Measurements from ENCODE around the gene CRTC2. TPM values are rescaled to one million over a fixed set of nuclear protein-coding genes. Genes with fewer than 3 reads are reported as not detected.

Gene CRTC2
- total and polyA plus RNA-seq, 2 experiments from 2014 or later = 10.6 to 20.7 TPM

DNA sequence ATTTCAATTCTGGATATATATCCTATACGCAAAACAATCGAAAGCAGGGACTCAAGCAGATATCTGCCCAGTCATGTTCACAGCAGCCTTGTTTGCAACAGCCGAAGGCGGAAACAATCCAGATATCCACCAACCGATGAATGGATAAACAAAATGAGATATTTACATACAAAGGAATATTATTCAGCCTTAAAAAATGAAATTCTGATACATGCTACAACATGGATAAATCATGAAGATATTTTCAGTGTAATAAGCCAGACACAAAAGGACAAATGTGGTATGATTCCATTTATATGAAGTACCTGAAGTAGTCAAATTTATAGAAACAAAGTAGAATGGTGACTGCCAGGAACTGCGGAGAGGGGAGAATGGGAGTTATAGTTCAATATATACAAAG lies 51.3 kb downstream of the CRTC2 start:
- TF ChIP-seq, protein P1, sequence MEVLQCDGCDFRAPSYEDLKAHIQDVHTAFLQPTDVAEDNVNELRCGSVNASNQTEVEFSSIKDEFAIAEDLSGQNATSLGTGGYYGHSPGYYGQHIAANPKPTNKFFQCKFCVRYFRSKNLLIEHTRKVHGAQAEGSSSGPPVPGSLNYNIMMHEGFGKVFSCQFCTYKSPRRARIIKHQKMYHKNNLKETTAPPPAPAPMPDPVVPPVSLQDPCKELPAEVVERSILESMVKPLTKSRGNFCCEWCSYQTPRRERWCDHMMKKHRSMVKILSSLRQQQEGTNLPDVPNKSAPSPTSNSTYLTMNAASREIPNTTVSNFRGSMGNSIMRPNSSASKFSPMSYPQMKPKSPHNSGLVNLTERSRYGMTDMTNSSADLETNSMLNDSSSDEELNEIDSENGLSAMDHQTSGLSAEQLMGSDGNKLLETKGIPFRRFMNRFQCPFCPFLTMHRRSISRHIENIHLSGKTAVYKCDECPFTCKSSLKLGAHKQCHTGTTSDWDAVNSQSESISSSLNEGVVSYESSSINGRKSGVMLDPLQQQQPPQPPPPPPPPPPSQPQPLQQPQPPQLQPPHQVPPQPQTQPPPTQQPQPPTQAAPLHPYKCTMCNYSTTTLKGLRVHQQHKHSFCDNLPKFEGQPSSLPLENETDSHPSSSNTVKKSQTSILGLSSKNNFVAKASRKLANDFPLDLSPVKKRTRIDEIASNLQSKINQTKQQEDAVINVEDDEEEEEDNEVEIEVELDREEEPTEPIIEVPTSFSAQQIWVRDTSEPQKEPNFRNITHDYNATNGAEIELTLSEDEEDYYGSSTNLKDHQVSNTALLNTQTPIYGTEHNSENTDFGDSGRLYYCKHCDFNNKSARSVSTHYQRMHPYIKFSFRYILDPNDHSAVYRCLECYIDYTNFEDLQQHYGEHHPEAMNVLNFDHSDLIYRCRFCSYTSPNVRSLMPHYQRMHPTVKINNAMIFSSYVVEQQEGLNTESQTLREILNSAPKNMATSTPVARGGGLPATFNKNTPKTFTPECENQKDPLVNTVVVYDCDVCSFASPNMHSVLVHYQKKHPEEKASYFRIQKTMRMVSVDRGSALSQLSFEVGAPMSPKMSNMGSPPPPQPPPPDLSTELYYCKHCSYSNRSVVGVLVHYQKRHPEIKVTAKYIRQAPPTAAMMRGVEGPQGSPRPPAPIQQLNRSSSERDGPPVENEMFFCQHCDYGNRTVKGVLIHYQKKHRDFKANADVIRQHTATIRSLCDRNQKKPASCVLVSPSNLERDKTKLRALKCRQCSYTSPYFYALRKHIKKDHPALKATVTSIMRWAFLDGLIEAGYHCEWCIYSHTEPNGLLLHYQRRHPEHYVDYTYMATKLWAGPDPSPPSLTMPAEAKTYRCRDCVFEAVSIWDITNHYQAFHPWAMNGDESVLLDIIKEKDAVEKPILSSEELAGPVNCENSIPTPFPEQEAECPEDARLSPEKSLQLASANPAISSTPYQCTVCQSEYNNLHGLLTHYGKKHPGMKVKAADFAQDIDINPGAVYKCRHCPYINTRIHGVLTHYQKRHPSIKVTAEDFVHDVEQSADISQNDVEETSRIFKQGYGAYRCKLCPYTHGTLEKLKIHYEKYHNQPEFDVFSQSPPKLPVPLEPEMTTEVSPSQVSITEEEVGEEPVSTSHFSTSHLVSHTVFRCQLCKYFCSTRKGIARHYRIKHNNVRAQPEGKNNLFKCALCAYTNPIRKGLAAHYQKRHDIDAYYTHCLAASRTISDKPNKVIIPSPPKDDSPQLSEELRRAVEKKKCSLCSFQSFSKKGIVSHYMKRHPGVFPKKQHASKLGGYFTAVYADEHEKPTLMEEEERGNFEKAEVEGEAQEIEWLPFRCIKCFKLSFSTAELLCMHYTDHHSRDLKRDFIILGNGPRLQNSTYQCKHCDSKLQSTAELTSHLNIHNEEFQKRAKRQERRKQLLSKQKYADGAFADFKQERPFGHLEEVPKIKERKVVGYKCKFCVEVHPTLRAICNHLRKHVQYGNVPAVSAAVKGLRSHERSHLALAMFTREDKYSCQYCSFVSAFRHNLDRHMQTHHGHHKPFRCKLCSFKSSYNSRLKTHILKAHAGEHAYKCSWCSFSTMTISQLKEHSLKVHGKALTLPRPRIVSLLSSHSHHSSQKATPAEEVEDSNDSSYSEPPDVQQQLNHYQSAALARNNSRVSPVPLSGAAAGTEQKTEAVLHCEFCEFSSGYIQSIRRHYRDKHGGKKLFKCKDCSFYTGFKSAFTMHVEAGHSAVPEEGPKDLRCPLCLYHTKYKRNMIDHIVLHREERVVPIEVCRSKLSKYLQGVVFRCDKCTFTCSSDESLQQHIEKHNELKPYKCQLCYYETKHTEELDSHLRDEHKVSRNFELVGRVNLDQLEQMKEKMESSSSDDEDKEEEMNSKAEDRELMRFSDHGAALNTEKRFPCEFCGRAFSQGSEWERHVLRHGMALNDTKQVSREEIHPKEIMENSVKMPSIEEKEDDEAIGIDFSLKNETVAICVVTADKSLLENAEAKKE (CRISPR knock-in tag; IDR thresholded peaks at IDR 0.05) = no peak
- no peak for TF ChIP-seq ZNF331 (CRISPR knock-in tag; IDR thresholded peaks at IDR 0.05; ENCODE audit: low read depth)
- TF ChIP-seq JUNB (IDR thresholded peaks at IDR 0.05; ENCODE audit: unreplicated experiment) = no peak
- TF ChIP-seq, protein P2, sequence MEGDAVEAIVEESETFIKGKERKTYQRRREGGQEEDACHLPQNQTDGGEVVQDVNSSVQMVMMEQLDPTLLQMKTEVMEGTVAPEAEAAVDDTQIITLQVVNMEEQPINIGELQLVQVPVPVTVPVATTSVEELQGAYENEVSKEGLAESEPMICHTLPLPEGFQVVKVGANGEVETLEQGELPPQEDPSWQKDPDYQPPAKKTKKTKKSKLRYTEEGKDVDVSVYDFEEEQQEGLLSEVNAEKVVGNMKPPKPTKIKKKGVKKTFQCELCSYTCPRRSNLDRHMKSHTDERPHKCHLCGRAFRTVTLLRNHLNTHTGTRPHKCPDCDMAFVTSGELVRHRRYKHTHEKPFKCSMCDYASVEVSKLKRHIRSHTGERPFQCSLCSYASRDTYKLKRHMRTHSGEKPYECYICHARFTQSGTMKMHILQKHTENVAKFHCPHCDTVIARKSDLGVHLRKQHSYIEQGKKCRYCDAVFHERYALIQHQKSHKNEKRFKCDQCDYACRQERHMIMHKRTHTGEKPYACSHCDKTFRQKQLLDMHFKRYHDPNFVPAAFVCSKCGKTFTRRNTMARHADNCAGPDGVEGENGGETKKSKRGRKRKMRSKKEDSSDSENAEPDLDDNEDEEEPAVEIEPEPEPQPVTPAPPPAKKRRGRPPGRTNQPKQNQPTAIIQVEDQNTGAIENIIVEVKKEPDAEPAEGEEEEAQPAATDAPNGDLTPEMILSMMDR (conservative IDR thresholded peaks at IDR 0.05; ENCODE audit: low read depth in 2 of 2) = no peak
- no peaks in the 10 kb centered on the region for H3F3A ChIP-seq (replicated peaks; ENCODE audit: low read depth)
- Mint-ChIP-seq H3K36me3 (ENCODE audit: low read depth) (peaks cover 30% of the 10 kb centered on the region), H3K4me3 (no peak overlapping the region), H3K27me3 (ENCODE audit: insufficient read depth, low read depth, poor library complexity) (peaks cover 4% of the 10 kb centered on the region), H3K9me3 (no peaks in the 10 kb centered on the region), H3K4me1 (no peaks in the 10 kb centered on the region), H3K27ac (no peak overlapping the region)
- no peak overlapping the region for H3K4me2 ChIP-seq
- no peak overlapping the region for H2AFZ ChIP-seq
- ATAC-seq (no peak), DNase-seq (ENCODE audit: low spot score) (no peak)
- H4K20me1 ChIP-seq (replicated peaks; ENCODE audit: insufficient read depth) = peaks cover 59% of the 10 kb centered on the region
- H3K36me3 ChIP-seq (ENCODE audit: insufficient read depth) = no peaks in the 10 kb centered on the region
- no peaks in the 10 kb centered on the region for H3K4me1 ChIP-seq (ENCODE audit: insufficient read depth)
- peaks cover 100% of the 10 kb centered on the region for H3K79me2 ChIP-seq (replicated peaks; ENCODE audit: insufficient read depth)
- H3K27ac ChIP-seq (ENCODE audit: low read depth) = no peak overlapping the region
- no peaks in the 10 kb centered on the region for H3K27me3 ChIP-seq (ENCODE audit: insufficient read depth)
- H3K4me3 ChIP-seq = no peak overlapping the region
- H3K9me2 ChIP-seq (ENCODE audit: insufficient read depth) = no peaks in the 10 kb centered on the region

DNA sequence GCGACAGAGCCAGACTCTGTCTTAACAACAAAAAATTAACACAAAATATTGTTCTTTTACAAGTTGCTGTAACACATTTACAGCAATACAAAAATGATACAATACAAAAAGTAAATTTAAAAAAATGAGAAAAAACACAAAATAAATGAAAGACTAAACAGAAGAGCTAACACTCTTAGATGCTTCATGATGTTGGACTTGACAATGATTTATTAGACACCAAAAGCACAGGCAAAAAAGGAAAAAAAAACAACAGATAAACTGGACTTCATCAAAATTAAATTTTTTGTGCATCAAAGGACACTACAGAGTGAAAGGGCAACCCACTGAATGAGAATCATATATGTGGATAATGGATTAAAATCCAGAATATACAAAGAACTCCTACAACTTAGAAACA lies 52.0 kb downstream of the CRTC2 start:
- no peak overlapping the region for H3K4me3 Mint-ChIP-seq
- H3K27ac ChIP-seq (ENCODE audit: low read depth) = 0 out of 2 replicates have a peak overlapping the region, but pooled peaks have one; percentile 2
- H3K4me1 Mint-ChIP-seq = no peaks in the 10 kb centered on the region
- no peaks in the 10 kb centered on the region for H3K9me2 ChIP-seq (ENCODE audit: insufficient read depth)
- no peak overlapping the region for H2AFZ ChIP-seq
- peaks cover 55% of the 10 kb centered on the region for H4K20me1 ChIP-seq (replicated peaks; ENCODE audit: insufficient read depth)
- peaks cover 4% of the 10 kb centered on the region for H3K27me3 Mint-ChIP-seq (ENCODE audit: insufficient read depth, low read depth, poor library complexity)
- H3K9me3 Mint-ChIP-seq = no peaks in the 10 kb centered on the region
- peaks cover 27% of the 10 kb centered on the region for H3K36me3 Mint-ChIP-seq (ENCODE audit: low read depth)
- H3K36me3 ChIP-seq (ENCODE audit: insufficient read depth) = no peaks in the 10 kb centered on the region
- no peaks in the 10 kb centered on the region for H3K4me1 ChIP-seq (ENCODE audit: insufficient read depth)
- H3K4me3 ChIP-seq = no peak overlapping the region
- H3K4me2 ChIP-seq = no peak overlapping the region
- H3K27ac Mint-ChIP-seq = no peak overlapping the region
- H3K27me3 ChIP-seq (ENCODE audit: insufficient read depth) = no peaks in the 10 kb centered on the region
- no peaks in the 10 kb centered on the region for H3F3A ChIP-seq (replicated peaks; ENCODE audit: low read depth)
- ATAC-seq (no peak), DNase-seq (ENCODE audit: low spot score) (no peak)
- peaks cover 99% of the 10 kb centered on the region for H3K79me2 ChIP-seq (replicated peaks; ENCODE audit: insufficient read depth)
- no peak for TF ChIP-seq NANOG (IDR thresholded peaks at IDR 0.05; ENCODE audit: borderline replicate concordance)
- no peak for TF ChIP-seq ZNF331 (CRISPR knock-in tag; IDR thresholded peaks at IDR 0.05; ENCODE audit: low read depth)
- no peak for TF ChIP-seq JUNB (IDR thresholded peaks at IDR 0.05; ENCODE audit: unreplicated experiment)
- TF ChIP-seq, protein P3, sequence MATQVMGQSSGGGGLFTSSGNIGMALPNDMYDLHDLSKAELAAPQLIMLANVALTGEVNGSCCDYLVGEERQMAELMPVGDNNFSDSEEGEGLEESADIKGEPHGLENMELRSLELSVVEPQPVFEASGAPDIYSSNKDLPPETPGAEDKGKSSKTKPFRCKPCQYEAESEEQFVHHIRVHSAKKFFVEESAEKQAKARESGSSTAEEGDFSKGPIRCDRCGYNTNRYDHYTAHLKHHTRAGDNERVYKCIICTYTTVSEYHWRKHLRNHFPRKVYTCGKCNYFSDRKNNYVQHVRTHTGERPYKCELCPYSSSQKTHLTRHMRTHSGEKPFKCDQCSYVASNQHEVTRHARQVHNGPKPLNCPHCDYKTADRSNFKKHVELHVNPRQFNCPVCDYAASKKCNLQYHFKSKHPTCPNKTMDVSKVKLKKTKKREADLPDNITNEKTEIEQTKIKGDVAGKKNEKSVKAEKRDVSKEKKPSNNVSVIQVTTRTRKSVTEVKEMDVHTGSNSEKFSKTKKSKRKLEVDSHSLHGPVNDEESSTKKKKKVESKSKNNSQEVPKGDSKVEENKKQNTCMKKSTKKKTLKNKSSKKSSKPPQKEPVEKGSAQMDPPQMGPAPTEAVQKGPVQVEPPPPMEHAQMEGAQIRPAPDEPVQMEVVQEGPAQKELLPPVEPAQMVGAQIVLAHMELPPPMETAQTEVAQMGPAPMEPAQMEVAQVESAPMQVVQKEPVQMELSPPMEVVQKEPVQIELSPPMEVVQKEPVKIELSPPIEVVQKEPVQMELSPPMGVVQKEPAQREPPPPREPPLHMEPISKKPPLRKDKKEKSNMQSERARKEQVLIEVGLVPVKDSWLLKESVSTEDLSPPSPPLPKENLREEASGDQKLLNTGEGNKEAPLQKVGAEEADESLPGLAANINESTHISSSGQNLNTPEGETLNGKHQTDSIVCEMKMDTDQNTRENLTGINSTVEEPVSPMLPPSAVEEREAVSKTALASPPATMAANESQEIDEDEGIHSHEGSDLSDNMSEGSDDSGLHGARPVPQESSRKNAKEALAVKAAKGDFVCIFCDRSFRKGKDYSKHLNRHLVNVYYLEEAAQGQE (IDR thresholded peaks at IDR 0.05; ENCODE audit: unreplicated experiment) = no peak
